GM19455 (cell line): ENCODE results near the gene PSMB2.

Experiments used
- ATAC-seq: cut with Tn5 transposase; IDR thresholded peaks from one replicate; pipeline ENCODE4 v1.9.1; 2021; ENCODE audit not compliant: unreplicated experiment

PSMB2 gene

GRCh38 chr1:35557611-35558373 is 83.5 kb downstream of the PSMB2 start, which contains the start of gene NCDN:
TSS of gene NCDN (plus strand) at chr1:35557799. CDS start at chr1:35558191, 392 bp downstream.
- peak; percentile 82 for ATAC-seq

- peak; percentile 88 for ATAC-seq
Observed at GRCh38 chr1:35557118-35557610, 84.2 kb downstream of the PSMB2 start, which contains the start of gene KIAA0319L. TSS of gene KIAA0319L (minus strand) at chr1:35557403. CDS start at chr1:35554491, 2,912 bp downstream.

DNA sequence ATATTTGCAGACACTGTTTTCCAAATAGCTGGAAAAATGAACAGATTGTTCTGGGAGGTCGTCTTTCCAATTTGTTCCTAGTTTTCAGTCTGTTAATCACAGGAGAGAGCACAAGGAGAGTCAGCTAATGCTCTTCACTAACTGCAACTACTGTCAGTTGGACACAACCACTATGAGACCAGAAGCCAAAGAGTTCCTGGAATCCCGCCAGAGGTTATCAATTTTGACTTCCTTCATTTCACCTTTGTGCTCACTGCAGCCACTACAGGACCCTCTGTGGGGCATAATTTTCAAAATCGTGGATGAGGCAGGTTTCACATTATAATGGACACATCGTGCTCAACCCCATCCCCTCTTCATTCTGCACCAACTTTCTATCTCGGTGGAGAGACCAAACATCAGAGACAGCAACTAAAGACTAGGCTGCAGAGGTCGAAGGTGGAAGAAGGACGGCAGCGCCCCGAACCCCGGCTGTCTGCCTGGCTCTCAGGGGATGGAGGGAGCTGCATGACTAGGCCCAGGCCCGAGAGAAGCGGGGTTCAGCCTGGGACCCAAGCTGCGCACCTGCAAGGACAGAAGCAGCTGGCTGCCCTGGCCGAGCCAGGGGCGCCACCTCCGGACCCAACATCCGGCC is 84.7 kb downstream of the PSMB2 start:
- no peak for ATAC-seq

DNA sequence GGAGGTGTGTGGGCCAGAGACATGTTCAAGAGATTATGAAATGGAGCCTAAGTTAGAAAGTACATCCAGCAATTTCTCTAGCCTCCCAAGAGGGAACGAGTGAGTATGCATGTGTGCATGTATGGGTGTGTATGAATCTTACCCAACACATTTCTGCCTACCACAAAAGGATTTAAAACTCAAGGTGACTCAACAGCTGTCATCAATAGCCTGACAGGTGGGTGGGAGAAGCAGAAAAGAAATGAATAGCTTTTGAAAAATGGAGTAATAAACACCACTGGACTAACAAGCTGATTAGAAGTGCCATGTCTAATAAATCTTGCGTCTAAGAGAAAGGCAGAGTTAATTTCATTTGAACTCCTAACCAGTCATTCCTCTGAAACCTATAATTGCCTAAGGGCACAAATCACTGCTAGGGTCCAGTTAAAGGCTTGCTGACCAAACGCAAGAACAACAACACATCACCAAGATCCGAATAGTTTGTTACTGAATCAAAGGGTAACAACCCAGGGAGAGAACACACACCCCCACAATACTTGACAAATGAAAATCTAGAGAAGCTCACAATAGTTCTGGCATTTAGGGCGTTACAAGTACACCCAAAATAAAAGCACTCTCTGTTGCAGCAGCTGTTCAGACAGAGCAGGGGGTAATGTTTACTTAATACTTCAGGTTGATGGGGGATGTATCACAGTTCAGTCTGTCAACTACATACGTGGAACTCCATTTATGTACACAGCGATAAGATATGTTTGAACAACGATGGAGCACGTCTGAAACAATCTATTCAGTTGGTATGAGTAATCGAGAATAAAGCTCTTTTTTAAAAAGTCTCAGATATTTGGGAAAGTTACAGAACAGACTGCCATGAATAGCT is 85.5 kb downstream of the PSMB2 start:
- ATAC-seq: no peak

GRCh38 chr1:35555212-35555584 is 86.1 kb downstream of the PSMB2 start:
- ATAC-seq: no peak

DNA sequence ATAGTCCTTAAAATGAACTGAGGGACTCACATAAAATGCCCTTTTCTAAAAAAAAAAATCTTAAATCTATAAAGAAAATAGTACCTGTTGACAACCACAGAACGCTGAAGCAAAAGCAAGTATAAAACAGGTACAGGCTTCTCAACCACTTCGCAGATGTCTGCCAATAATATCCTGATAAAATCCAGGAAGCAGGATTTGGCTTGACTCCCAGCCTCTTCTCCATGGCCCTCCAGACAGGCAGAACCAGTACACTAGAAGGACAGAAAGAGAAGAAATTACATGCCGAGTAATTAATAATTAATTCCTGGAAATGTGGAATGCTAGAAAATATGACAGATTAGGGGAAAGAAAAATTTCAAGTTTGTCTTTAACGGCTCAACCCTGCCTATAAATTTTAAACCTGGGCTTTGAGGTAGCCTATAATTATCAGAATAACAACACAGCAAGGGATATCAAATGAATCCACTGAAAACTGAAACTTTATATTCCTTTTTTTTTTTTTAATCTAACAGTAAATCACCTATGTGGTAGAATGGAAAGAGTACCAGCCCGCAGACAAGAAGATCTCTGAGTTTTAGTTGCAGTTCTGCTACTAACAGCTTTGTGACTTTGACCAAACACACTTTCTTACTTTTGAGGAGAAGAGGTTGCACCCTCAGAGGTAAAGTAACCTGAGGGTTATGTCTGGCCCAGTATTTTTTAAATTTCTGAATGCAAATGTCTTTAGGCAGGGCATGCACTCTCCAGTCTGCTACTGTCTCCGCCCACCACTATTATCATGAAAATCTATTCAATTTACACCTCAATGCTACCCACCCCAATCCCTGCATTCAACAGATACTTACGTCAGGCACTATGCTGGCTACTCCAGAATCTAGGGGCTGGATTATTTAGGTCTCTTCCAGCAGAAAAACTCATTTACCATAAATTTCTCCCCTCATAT is 86.8 kb downstream of the PSMB2 start:
- no peak for ATAC-seq

DNA sequence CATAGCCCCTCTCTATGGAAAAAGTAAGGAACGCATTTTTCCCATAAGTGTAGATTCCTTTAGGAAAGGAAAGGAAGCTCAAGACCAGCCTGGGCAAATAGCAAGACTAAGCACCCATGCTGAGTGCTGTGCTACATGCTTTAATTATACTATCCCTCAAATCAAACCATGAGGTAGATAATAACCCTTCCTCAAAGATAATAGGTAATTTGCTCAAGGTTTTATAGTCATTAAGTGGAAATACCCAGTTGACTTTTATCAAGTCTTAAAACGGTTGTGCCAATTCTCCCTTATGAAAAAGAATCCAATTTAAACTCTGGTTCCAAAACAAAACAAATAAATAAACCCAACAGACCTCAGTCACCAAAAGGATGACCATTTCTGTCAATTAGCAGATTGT is 87.5 kb downstream of the PSMB2 start:
- ATAC-seq: no peak
